ENCODE measurements around the gene LAMC3. TPM values are rescaled to one million over a fixed set of nuclear protein-coding genes. Genes with fewer than 3 reads are reported as not detected.

LAMC3 gene
- total and polyA plus RNA-seq, 2 donors from 2014 or later = 13.4 to 13.8 TPM

DNA sequence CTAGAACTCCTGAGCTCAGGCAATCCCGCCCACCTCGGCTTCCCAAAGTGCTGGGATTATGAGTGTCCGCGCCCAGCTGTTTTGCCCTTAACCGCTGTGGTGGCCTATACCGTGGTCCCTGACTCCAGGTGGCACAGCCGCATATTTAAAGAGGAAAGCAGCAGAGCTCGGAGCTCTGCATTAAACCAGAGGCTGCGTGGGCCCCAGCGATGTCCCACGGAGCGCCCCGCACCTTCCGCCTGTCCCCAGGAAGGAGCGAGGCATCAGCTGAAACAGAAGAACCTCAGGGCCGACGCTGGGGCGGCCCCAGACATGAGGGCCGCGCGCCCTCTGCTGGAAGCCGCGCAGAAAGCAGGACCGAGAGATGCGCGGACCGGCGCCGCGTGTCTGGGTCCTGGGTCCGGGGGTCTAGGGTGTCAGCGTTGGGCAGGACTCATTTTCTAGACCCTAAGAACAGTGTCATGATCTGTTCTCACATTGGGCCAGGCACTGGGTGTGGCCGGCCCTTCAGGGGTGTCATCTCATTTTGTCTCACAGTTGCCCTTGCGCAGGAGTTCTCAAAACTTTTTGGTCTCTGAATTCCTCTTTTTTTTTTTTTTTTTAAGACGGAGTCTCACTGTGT lies 37.7 kb downstream of the LAMC3 start:
- Histone ChIP-seq H3K9ac (ENCODE audit: low read length in 3 of 3) (no peak overlapping the region), H3K4me1 (ENCODE audit: control insufficient read depth in 2 of 3, insufficient read depth in 2 of 3, low read depth in 1 of 3, low read length in 3 of 3) (peaks cover 0 to 2% (median 0%) of the 10 kb centered on the region in 3 donors), H3K4me3 (ENCODE audit: low read length in 3 of 3) (no peak overlapping the region), H3K36me3 (ENCODE audit: control insufficient read depth in 2 of 3, insufficient read depth in 3 of 3, low read length in 3 of 3) (peaks cover 0 to 7% (median 0%) of the 10 kb centered on the region in 3 donors), H3K9me3 (ENCODE audit: control insufficient read depth in 2 of 3, insufficient read depth in 1 of 3, low read length in 3 of 3) (no peaks in the 10 kb centered on the region), H3K27me3 (ENCODE audit: control insufficient read depth, insufficient read depth, low read length) (no peaks in the 10 kb centered on the region), H3K27ac (ENCODE audit: low read depth in 2 of 2, low read length in 2 of 2) (no peak overlapping the region)
- FAIRE-seq (no peak), DNase-seq (peak; percentile 72 to 89 (median 81))
- intact Hi-C loops (cut with DNase I) = loop anchor here (10.0 kb wide), 1 partner anchor 342 kb away; no protein-coding TSS in a partner anchor
- TF ChIP-seq, protein P1, sequence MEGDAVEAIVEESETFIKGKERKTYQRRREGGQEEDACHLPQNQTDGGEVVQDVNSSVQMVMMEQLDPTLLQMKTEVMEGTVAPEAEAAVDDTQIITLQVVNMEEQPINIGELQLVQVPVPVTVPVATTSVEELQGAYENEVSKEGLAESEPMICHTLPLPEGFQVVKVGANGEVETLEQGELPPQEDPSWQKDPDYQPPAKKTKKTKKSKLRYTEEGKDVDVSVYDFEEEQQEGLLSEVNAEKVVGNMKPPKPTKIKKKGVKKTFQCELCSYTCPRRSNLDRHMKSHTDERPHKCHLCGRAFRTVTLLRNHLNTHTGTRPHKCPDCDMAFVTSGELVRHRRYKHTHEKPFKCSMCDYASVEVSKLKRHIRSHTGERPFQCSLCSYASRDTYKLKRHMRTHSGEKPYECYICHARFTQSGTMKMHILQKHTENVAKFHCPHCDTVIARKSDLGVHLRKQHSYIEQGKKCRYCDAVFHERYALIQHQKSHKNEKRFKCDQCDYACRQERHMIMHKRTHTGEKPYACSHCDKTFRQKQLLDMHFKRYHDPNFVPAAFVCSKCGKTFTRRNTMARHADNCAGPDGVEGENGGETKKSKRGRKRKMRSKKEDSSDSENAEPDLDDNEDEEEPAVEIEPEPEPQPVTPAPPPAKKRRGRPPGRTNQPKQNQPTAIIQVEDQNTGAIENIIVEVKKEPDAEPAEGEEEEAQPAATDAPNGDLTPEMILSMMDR (IDR thresholded peaks at IDR 0.05; ENCODE audit: borderline replicate concordance, extremely low read depth, insufficient read depth) = peak; percentile 86

DNA sequence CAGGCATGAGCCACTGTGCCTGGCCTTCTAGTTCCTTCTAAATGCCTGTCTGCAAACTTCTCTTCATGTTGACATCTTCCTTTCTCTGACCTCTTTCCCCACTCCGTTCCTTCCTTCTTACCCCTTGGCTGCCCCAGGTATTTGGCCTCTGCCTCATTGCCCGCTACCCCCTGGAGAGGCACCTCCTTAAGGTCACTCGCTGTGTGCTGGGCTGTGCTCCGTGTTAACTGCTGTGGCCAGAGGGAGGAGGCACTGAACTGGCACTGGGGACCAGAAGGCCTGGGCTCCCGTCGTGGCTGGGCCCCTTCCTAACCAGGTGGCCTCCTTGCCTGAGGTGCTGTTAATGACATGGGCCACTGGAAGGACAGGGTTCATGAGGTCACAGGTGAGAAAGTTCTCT lies 39.4 kb downstream of the LAMC3 start:
- H3K27ac ChIP-seq (ENCODE audit: low read depth in 2 of 2, low read length in 2 of 2) = no peak overlapping the region
- no peaks in the 10 kb centered on the region for H3K9me3 ChIP-seq (ENCODE audit: control insufficient read depth in 2 of 3, insufficient read depth in 1 of 3, low read length in 3 of 3)
- no peak overlapping the region for H3K9ac ChIP-seq (ENCODE audit: low read length in 3 of 3)
- intact Hi-C loops (cut with DNase I) = loop anchor here (10.0 kb wide), 1 partner anchor 344 kb away; no protein-coding TSS in a partner anchor
- H3K36me3 ChIP-seq (ENCODE audit: control insufficient read depth in 2 of 3, insufficient read depth in 3 of 3, low read length in 3 of 3) = no peaks in the 10 kb centered on the region
- H3K4me3 ChIP-seq (ENCODE audit: low read length in 3 of 3) = no peak overlapping the region
- TF ChIP-seq, protein P1 (IDR thresholded peaks at IDR 0.05; ENCODE audit: borderline replicate concordance, extremely low read depth, insufficient read depth) = no peak
- FAIRE-seq = no peak
- H3K27me3 ChIP-seq (ENCODE audit: control insufficient read depth, insufficient read depth, low read length) = no peaks in the 10 kb centered on the region
- DNase-seq = peak in 1 of 5 donors; percentile 34
- H3K4me1 ChIP-seq (ENCODE audit: control insufficient read depth in 2 of 3, insufficient read depth in 2 of 3, low read depth in 1 of 3, low read length in 3 of 3) = peaks cover 0 to 2% (median 0%) of the 10 kb centered on the region in 3 donors

DNA sequence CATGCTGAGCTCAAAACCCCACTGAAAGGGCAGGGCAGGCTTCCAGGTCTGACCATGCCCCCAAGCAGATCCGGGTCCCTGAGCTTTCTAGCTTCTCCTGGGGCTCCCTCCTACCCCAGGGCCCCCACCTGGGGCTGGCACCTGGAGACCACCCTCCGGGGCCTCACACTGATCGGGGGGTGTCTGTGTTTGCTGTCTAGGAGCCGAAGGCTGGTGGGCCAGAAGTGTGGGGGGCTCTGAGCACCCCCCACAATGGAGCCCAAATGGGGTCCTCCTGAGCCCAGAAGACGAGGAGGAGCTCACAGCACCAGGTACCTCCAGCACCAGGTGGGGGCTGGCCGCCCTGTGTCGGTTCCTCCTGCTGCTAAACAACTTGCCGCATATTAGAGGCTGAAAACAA lies 39.8 kb downstream of the LAMC3 start:
- Histone ChIP-seq H3K4me3 (ENCODE audit: low read length in 3 of 3) (no peak overlapping the region), H3K27ac (ENCODE audit: low read depth in 2 of 2, low read length in 2 of 2) (no peak overlapping the region), H3K9me3 (ENCODE audit: control insufficient read depth in 2 of 3, insufficient read depth in 1 of 3, low read length in 3 of 3) (no peaks in the 10 kb centered on the region), H3K36me3 (ENCODE audit: control insufficient read depth in 2 of 3, insufficient read depth in 3 of 3, low read length in 3 of 3) (no peaks in the 10 kb centered on the region), H3K27me3 (ENCODE audit: control insufficient read depth, insufficient read depth, low read length) (no peaks in the 10 kb centered on the region), H3K4me1 (ENCODE audit: control insufficient read depth in 2 of 3, insufficient read depth in 2 of 3, low read depth in 1 of 3, low read length in 3 of 3) (peaks cover 0 to 2% (median 0%) of the 10 kb centered on the region in 3 donors), H3K9ac (ENCODE audit: low read length in 3 of 3) (no peak overlapping the region)
- DNase-seq (no peak), FAIRE-seq (no peak)
- TF ChIP-seq, protein P1 (IDR thresholded peaks at IDR 0.05; ENCODE audit: borderline replicate concordance, extremely low read depth, insufficient read depth) = no peak
- intact Hi-C loops (cut with DNase I) = loop anchor here (10.0 kb wide), 1 partner anchor 344 kb away; no protein-coding TSS in a partner anchor

All from kidney (tissue), 14 donors.